ENCODE results near the gene OR5C1. TPM values are rescaled to one million over a fixed set of nuclear protein-coding genes. Genes with fewer than 3 reads are reported as not detected.
"Not testable (repeated sequence)": the region's sequence is repeated elsewhere in the genome, so short reads cannot be mapped to it uniquely, and the experiment has no call there.

OR5C1 gene
- polyA plus RNA-seq (ENCODE audit: insufficient read length in 12 of 12), result not detected
- long read RNA-seq, donor 1, result 0 reads
- long read RNA-seq, donor 2, result 0 reads
- long read RNA-seq, donor 3, result 0 reads
- long read RNA-seq, donor 4, result 0 reads
- long read RNA-seq, donor 5, result 0 reads
- long read RNA-seq, donor 6, result 0 reads
- long read RNA-seq, donor 7, result 0 reads
- long read RNA-seq, donor 8, result 0 reads
- long read RNA-seq, donor 9, result 0 reads
- long read RNA-seq, donor 10, result 0 reads
- long read RNA-seq, donor 11, result 0 reads

DNA sequence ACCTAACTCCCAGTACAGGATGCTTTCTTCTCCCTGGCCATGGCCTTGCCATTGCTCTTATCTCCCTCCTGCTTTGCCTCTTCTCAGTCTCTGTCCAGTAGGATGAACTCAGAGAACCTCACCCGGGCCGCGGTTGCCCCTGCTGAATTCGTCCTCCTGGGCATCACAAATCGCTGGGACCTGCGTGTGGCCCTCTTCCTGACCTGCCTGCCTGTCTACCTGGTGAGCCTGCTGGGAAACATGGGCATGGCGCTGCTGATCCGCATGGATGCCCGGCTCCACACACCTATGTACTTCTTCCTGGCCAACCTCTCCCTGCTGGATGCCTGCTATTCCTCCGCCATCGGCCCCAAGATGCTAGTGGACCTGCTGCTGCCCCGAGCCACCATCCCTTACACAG is at the start of gene OR5C1:
TSS of gene OR5C1 (plus strand) at position 103 of the 400 bp plus-strand sequence. CDS start at position 103, 0 bp downstream.
- DNase-seq, result no peak

DNA sequence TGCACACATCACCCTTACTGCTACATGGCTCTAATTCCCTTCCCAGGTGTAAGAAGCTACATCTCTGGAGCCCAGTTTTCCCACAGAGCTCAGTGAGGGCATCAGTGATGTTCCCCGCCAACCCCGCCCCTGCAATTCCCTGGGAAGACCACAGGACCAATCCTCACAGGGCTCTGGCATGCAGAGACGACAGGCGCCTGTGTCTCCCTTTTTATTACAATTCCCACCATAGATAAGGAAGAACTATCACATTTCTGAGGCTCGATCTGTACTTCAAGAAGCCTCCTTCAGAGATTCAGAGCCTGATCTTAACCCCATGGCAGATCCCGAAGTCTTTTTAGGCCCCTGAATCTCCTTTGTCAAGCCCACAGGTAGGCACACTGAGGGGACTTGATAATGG is 46.7 kb upstream of the OR5C1 start, which contains the start of gene OR1L6:
TSS of gene OR1L6 (plus strand) at position 301 of the 400 bp plus-strand sequence. CDS start 7,545 bp downstream, outside the sequence.
- DNase-seq, result no peak

DNA sequence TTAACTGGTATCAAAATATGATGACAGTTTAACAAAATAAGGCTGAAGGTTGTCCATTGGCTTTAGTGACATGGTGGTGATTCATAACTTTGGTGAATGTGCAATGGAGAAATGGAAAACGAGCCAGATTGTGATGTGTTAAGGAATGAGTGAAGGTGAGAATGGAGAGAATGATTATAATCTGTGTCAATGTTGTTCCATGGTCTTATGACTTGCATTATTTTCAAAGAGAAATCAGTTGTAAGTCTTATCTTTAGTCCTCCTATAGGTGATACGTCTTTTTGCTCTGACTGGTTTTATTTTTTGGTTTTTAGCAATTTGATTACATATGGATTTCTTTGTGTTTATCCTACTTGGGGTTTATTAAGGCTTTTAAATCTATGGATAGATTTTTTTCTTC is 33.9 kb upstream of the OR5C1 start:
- DNase-seq, result no peak

DNA sequence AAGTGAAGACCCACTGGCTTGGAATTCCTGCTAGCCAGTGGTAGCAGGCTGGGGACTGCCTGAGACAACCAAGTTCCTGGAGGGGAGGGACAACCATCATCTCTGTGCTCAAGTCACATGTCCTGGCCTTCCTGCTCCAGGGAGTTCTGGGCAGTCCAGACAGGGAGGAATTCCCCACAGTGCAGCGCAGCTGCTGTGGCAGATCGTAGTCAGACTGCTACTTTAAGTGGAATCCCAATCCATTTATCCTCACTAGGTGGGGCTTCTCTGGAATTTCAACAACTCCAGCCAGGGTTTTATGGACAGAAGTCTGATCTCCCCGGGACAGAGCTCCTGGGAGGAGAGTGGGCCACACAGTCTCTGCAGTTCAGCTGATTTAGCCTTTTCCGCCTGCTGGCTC is 20.9 kb upstream of the OR5C1 start:
- no peak for DNase-seq

DNA sequence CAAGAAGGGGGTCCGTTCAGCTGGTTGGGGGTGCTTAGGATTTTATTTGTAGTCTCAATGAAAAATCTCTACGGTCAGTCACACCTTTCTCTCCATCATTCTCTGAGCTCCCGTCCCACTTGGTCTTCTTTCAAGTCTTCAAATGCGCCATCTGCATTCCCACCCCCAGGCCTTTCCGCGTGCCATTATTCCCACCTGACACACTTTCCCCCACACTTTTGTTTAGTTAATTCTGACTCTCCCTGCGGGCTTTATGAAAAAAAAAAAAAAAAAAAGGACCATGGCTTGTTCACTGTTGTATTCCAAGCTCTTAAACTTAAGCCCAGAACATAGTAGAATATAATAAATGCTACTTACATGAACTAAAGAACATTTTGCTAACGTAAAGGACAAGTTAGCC is 11.7 kb upstream of the OR5C1 start:
- no peak for DNase-seq

DNA sequence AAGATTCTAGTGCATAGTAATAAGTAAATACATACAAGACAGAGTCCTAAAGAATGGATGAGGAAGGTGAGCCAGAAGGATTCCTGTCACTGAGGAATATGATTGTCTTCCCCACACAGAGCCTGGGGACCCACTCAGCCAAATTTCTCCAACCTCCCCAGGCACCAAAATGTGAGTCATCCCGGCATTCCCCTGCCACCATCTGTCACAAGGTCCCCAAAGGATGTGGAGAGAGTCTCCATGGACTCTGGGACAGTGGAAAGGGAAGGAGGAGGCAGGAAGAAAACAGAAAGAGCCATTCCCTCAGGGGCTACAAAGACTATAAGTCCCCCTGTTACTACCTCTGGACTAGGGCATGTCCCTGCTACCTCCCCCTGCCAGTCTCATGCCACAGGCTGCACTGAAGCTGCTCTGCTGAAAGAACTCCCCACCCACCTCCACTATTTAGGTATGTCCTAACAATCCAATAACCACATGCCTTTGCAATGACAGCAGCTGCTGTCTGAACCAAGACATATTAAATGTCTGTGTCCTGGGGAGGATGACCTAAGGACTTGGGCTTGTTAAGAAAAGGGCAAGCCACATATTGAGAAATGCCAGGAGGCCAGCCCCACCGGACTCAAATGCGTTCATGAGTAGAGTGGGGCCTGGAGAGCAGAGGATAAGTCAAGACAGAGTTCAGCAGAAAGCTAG is 10.7 kb upstream of the OR5C1 start:
- DNase-seq, result no peak

DNA sequence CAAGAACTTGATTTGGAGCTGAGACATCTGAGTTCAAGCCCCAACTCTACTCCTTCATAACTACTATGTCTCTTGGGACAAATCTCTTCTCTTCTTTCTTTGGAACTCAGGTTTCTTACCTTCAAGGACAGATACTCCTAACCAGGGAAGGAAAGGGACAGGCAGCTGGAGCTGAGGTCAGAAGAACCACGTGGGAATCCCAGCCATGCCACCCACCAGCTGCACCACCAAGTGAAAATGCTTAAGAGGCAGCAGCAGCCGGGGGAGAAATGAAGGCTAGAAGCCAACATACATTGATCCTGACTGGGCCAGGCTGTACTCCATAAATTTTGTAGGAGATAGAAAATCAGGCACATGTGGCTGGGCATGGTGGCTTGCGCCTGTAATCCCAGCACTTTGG is 9.6 kb upstream of the OR5C1 start:
- no peak for DNase-seq

DNA sequence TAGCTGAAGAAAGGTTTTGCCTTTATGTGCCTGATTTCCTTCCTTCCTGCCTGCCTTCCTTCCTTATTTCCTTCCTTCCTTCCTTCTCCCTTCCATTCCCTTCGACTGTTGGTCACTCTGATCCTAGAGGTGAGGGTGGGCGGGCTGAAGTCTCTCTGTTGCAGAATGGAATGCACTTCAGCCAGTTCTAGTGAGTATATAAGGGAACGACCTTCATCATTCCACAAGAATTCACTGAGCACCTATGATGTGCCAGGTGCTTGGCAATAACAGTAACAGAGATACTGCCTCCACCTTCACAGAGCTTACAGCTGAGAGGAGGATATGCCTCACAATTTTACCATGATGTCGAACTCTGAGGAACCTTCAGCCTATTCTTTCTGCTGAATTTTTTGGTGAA is 8.7 kb upstream of the OR5C1 start:
- DNase-seq, result no peak

DNA sequence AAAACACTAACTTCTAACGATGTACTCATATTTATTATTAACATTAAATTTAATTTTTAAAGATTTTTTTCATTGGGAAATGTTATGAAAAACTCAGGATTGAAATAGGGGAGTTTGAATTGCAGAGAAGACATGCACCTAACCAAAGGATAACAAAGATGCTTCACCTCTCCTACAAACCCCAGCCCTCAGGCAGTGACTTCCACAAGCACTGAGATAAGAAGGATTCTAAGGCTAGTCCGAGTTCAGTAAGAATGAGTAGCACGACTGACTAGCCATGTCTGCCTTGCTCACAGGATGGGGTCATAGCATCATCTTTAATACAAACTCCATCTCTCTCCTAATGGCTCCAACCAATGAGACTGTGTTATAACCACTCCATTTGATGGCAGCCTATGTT is 7.1 kb upstream of the OR5C1 start:
- DNase-seq, result no peak

DNA sequence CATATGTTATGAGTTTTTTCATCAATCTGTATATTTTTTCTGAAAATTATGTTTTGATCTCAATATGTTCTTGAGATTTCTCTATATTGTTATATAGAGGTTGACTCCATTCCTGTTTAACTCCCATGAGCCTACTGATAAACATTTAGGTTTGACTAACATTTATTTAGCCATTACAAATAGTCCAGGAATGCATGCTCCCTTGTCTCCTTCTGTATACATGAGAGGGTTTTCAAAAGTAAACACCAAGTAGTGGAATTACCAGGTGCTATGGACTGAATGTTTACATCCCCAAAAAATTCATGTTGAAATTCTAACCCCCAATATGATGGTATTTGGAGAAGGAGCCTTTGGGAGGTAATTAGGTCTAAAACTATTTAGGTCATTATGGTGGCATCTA is 3.5 kb upstream of the OR5C1 start:
- no peak for DNase-seq

DNA sequence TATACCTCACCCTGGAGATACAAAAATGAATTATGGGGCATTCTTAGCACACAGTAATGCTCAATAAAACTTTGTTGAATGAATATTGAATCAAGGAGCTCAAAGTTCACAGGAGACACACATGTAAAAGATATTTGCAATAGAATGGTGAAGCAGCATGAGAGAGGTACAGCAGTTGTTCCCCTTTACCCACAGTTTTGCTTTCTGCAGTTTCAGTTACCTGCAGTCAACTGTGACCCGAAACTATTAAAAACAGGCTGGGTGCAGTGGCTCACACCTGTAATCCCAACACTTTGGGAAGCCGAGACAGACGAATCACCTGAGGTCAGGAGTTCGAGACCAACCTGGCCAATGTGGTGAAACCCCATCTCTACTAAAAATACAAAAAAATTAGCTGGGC is 2.4 kb upstream of the OR5C1 start:
- DNase-seq, result no peak

DNA sequence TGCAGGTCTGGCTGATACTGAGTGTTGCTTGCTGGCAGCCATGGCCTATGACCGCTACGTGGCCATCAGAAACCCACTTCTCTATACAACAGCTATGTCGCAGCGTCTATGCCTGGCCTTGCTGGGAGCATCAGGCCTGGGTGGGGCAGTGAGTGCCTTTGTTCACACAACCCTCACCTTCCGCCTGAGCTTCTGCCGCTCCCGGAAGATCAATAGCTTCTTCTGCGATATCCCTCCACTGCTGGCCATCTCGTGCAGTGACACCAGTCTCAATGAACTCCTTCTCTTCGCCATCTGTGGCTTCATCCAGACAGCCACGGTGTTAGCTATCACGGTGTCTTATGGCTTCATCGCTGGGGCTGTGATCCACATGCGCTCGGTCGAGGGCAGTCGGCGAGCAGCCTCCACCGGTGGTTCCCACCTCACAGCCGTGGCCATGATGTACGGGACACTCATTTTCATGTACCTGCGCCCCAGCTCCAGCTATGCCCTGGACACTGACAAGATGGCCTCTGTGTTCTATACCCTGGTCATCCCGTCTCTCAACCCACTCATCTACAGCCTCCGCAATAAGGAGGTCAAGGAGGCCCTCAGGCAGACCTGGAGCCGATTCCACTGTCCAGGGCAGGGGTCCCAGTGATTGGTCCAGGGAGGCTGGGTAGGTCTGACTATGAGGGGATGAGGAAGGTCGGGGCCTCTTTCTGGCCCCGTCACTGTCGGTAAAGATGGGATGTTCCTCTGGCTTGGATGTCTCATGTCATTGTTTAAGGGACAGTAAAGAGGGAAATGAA is 718 bp downstream of the OR5C1 start:
- DNase-seq, result no peak

DNA sequence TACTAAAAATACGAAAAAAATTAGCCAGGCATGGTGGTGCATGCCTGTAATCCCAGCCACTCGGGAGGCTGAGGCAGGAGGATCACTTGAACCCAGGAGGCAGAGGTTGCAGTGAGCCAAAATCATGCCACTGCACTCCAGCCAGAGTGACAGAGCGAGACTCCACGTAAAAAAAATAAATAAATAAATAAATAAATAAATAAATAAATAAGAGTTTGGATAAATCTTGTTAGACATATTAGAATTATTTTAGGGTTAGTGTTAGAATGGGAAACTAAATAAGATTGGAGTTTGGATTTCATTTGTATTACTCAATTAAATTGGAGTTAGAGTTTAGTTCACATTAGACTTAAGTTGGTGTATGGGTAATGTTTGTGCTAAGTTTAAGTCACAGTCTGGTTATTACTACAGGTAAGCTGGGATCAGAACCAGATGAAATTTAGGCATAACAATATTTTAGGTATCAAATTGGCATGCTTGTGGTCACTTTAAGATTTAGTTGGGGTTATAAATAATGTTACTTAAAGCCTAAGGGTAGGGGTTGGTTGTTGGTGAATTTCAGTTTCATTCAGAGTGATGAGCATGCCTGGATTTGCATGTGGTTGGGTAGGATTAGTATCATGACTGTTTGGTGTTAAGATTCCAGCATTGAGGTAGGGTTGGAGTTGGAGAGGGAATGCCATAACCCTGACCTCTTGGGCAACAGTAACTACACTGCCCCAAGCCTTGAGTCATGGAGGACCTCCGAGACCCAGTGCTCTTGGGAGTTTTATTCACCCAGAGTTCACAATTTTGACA is 3.3 kb downstream of the OR5C1 start:
- no peak for DNase-seq

DNA sequence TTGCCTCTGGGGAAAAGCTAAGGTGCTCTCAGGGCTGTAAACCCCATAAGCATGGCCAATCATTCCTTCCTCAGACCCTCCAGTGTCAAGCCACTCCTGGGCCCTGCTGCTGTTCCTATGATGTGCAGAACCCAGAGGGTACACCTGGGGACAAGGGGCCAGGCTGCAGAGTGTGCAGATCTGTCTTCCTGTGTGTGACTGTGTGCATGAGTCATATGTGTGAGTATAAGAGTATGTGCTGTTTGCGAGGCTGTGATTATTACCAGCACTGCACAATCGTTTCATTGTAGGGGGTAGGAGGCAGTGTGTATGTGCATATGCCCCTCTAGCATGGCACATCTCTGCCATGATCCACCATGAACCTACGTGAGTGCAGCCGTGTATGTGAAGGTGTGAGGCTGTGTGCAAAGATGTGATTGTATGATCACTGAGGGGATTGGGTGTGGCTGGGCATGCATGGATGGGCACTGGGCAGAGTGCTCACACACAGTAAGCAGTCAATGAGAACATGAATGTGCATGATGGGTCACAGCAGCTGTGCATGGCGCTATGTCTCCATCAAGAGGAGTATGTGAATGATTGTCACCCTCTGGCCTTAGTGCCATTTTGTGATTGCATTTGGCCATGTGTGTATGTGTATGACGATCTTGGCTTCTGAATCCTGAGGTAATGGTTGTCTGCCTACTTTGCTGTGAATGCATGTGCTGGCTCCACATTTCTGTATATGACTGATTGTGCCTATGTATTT is 8.8 kb downstream of the OR5C1 start:
- no peak for DNase-seq

DNA sequence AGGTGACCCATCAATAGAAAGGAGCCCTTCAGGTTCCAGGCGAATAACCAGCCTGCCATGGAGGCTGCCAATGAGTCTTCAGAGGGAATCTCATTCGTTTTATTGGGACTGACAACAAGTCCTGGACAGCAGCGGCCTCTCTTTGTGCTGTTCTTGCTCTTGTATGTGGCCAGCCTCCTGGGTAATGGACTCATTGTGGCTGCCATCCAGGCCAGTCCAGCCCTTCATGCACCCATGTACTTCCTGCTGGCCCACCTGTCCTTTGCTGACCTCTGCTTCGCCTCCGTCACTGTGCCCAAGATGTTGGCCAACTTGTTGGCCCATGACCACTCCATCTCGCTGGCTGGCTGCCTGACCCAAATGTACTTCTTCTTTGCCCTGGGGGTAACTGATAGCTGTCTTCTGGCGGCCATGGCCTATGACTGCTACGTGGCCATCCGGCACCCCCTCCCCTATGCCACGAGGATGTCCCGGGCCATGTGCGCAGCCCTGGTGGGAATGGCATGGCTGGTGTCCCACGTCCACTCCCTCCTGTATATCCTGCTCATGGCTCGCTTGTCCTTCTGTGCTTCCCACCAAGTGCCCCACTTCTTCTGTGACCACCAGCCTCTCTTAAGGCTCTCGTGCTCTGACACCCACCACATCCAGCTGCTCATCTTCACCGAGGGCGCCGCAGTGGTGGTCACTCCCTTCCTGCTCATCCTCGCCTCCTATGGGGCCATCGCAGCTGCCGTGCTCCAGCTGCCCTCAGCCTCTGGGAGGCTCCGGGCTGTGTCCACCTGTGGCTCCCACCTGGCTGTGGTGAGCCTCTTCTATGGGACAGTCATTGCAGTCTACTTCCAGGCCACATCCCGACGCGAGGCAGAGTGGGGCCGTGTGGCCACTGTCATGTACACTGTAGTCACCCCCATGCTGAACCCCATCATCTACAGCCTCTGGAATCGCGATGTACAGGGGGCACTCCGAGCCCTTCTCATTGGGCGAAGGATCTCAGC is 11.6 kb downstream of the OR5C1 start, which contains the start of gene OR1K1:
TSS of gene OR1K1 (plus strand) at position 58 of the 995 bp plus-strand sequence. CDS start at position 58, 0 bp downstream.
- no peak for DNase-seq

DNA sequence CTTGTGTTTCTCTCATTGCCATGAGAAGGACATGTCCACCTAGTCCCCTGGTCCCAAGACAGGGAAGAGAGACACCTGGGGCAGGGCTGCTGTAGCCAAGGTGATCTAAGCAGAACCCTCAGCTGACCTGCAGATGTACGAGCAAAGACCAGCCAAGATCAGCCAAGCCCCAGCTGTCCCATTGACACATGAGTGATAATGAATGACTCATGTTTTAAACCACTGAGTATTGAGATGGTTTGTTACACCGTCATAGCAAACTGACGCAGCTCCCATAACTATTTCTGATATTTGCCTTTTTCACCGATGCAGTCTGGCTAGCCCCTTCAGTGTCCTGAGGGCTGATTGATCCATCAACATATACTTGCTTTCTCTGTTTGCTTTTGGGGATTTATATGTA is 17.9 kb downstream of the OR5C1 start:
- DNase-seq, result no peak

DNA sequence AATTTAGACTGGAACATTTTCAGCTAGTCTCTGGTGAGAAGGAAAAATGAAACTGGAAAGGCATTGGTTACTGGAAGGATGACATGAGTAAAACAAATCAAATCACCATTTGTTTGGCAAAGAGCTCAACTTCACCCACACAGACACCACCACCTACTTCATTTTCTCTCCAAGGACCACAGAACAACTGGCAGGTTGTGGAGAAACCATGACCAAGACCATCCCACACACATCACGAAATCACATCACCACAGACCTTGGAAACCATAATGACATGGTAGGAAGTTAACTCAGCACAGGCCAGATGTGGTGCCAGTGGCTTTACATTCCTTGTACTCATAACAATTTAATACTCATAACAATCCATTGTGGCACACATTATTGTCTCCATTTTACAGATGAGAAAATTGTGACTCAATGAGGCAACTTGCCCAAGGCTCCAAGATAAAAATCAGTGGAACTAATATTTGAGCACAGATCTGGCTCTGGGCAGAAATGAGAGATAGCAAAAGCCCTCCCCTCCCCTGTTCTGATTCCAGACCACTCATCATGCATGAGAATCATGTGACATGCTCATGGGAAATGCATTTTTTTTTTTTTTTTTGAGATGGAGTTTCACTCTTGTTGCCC is 18.7 kb downstream of the OR5C1 start:
- no peak for DNase-seq

DNA sequence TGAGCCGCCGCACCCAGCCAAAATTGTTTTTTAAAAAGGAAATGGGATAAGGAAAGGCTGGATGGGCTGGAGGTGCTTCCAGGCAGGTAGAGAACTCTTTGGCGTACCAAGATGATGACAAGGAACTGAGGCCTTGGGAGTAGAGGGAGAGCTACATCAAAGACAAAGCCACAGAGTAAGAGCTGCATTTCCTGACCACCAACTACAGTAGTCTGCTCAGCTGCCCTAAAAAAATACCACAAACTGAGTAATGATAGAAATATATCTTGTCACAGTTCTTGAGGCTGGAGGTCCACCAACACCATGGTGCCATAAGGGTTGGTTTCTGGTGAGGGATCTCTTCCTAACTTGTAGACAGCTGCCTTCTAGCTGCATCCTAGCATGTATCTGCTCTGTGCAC is 19.4 kb downstream of the OR5C1 start:
- no peak for DNase-seq

DNA sequence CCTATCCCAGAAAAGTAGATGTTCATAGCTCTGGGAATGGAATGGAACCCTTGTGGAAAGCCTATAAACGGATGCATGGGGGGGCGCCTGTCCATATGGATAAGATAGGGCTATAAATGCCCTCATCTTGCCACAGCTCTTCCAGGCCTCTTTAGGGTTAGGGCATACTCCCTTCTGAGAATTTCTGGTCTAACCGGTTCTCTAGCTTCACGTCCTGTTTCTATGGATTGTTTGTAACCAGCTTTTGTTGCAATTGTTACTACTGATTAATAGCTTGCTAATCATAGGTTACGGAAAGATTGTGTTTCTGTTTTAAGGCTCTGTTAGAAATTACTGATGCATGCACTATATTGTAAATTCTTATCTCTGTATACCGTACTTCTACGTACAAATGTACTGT is 20.5 kb downstream of the OR5C1 start:
- DNase-seq, result not testable (repeated sequence)

All from muscle of arm (tissue), 14 donors.